Measurements from ENCODE around the gene PAFAH1B2.
"Not testable (repeated sequence)": the region's sequence is repeated elsewhere in the genome, so short reads cannot be mapped to it uniquely, and the experiment has no call there.

PAFAH1B2 gene

GRCh38 chr11:117127171-117127901, 16.8 kb upstream of the PAFAH1B2 start:
- DNase-seq = no peak

GRCh38 chr11:117128289-117128688, 15.8 kb upstream of the PAFAH1B2 start:
- DNase-seq = no peak

- DNase-seq = not testable (repeated sequence)
Observed at GRCh38 chr11:117130396-117130795, 13.7 kb upstream of the PAFAH1B2 start.

- DNase-seq = no peak
Observed at GRCh38 chr11:117130879-117131278, 13.2 kb upstream of the PAFAH1B2 start.

GRCh38 chr11:117134431-117134830, 9.7 kb upstream of the PAFAH1B2 start:
- no peak for DNase-seq

GRCh38 chr11:117134979-117135378, 9.1 kb upstream of the PAFAH1B2 start:
- DNase-seq = not testable (repeated sequence)

GRCh38 chr11:117137223-117138086, 6.6 kb upstream of the PAFAH1B2 start:
- DNase-seq = not testable (repeated sequence)

- peak; percentile 57 for DNase-seq
Observed at GRCh38 chr11:117143390-117143789, 697 bp upstream of the PAFAH1B2 start.

GRCh38 chr11:117144477-117145392, 648 bp downstream of the PAFAH1B2 start:
- DNase-seq = peak; percentile 72

- DNase-seq = peak; percentile 56
Observed at GRCh38 chr11:117145393-117145761, 1.3 kb downstream of the PAFAH1B2 start.

- peak; percentile 48 for DNase-seq
Observed at GRCh38 chr11:117146521-117146920, 2.4 kb downstream of the PAFAH1B2 start.

GRCh38 chr11:117152066-117152465, 8.0 kb downstream of the PAFAH1B2 start:
- DNase-seq = no peak

GRCh38 chr11:117154468-117154867, 10.4 kb downstream of the PAFAH1B2 start:
- no peak for DNase-seq

- no peak for DNase-seq
Observed at GRCh38 chr11:117157507-117157906, 13.4 kb downstream of the PAFAH1B2 start.

GRCh38 chr11:117159892-117160291, 15.8 kb downstream of the PAFAH1B2 start:
- no peak for DNase-seq

- DNase-seq = no peak
Observed at GRCh38 chr11:117160826-117161225, 16.7 kb downstream of the PAFAH1B2 start.

GRCh38 chr11:117166491-117166890, 22.4 kb downstream of the PAFAH1B2 start:
- DNase-seq = peak; percentile 22

GRCh38 chr11:117169736-117170135, 25.6 kb downstream of the PAFAH1B2 start:
- DNase-seq = no peak

- DNase-seq = no peak
Observed at GRCh38 chr11:117170210-117170609, 26.1 kb downstream of the PAFAH1B2 start.

GRCh38 chr11:117171007-117171403, 26.9 kb downstream of the PAFAH1B2 start:
- DNase-seq = no peak

- DNase-seq = no peak
Observed at GRCh38 chr11:117171404-117172061, 27.4 kb downstream of the PAFAH1B2 start.

Data from fibroblast of skin of back (primary cell).